GM13977 (cell line): ENCODE results near the gene AHRR.
"Not testable (repeated sequence)": the region's sequence is repeated elsewhere in the genome, so short reads cannot be mapped to it uniquely, and the experiment has no call there.

Source experiments
- DNase-seq: peaks from one replicate; pipeline ENCODE4 v3.0.0; 2012; ENCODE audit warnings: low spot score
- in situ Hi-C: fragments of 300-500 bp; cut with MboI; formaldehyde crosslinking; loops from one replicate; pipeline ENCODE4 v1.12.0; 2022; ENCODE audit warnings: low sequenced_read_pairs, low pct_unique_long_range_greater_than_20kb, mixed read lengths, inconsistent platforms; ENCODE audit not compliant: unreplicated experiment
- TF ChIP-seq, protein P1 (sequence below): IDR thresholded peaks from 2 replicates; pipeline ENCODE4 v1.5.1; 2012; ENCODE audit warnings: mild to moderate bottlenecking, control low read depth; ENCODE audit not compliant: insufficient read depth; ENCODE audit errors: extremely low read depth, missing control alignments

Gene AHRR

DNA sequence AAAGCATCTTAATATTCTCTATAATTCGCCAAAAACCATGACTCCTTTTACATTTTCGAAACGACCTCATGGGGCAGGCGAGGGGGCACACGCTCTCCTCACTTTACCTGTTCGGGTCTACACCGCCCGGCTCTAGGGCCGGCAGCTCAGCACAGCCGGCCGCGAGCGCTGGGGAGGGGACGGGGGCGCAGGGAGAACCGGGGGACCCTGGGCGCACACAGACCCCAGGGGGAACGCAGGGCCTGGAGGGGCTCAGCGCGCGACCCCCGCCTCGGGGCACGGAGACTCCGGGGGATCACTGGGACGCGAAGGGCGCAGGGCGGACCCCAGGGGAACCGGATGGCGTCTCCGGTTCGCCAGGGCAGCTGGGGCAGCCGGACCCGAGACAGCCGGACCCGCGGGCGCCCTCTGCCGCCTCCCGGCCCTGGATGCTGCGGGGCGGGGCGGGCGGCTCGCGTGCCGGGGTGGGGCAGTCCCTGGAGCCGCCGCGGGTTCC lies at the start of gene AHRR:
AHRR (plus strand) TSS at position 485 of the 496 bp plus-strand sequence. CDS start 22,189 bp downstream, outside the sequence.
- peak; percentile 92 for DNase-seq
- in situ Hi-C loops, result loop anchor here (10.0 kb wide), 1 partner anchor 114 kb away; no protein-coding TSS in a partner anchor
- TF ChIP-seq, protein P1, sequence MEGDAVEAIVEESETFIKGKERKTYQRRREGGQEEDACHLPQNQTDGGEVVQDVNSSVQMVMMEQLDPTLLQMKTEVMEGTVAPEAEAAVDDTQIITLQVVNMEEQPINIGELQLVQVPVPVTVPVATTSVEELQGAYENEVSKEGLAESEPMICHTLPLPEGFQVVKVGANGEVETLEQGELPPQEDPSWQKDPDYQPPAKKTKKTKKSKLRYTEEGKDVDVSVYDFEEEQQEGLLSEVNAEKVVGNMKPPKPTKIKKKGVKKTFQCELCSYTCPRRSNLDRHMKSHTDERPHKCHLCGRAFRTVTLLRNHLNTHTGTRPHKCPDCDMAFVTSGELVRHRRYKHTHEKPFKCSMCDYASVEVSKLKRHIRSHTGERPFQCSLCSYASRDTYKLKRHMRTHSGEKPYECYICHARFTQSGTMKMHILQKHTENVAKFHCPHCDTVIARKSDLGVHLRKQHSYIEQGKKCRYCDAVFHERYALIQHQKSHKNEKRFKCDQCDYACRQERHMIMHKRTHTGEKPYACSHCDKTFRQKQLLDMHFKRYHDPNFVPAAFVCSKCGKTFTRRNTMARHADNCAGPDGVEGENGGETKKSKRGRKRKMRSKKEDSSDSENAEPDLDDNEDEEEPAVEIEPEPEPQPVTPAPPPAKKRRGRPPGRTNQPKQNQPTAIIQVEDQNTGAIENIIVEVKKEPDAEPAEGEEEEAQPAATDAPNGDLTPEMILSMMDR, result peak; percentile 65

DNA sequence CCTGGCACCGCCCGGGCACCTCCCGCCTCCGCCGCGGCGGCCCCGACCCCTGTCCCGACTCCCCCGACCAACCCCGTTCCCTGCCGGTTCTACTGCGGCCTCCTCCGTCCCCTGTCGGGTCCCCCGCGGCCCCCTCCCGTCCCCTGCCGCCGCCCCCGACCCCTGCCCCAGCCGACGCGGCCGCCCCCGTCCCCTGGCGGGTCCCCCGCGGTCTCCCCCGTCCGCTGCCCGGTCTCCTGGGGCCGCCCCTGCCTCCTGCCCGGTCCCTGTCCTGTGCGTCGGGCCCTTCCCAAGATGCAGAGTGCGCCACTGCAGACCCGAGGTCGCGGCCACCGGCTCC lies 49.7 kb upstream of the AHRR start:
- DNase-seq, in situ Hi-C loops: not testable (repeated sequence)

DNA sequence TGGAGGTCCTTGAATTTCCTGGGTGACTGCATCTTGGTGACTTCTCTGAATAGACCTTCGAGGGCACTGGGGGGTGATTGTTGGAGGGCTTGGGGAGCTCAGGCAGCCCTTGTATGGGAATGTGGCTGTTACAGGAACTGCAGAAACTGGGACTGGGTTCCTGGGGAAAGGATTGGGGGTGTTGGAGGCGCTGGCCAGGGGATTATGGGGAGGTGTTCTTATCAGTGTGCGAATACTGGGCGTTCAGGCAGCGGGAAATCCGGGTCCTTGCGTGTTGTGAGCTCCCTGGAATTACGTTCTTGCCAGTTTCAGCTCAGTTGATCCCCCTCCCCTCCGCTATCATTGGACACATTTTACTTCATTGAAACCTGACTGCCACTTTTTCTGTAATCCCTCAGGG lies 48.4 kb upstream of the AHRR start:
- DNase-seq, in situ Hi-C loops: not testable (repeated sequence)

DNA sequence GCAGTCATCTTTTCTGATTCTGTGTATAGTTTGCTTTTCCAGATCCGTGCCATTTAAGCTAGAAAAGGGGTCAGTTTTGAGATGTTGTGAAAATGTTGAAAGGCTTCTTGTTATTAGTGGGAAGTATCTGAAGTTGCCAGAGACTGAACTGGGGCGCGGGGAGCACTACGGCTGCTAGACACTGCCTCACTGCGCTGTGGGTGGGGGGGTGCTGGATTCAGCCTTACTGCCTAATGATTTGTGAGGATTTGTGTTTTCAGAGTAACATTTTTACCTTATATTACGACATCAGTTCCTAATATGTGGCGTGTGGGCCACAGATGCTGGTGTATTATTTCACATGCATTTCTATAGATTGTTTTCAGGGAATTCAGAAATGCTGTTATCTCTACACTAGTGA lies 48.0 kb upstream of the AHRR start:
- DNase-seq, in situ Hi-C loops: not testable (repeated sequence)

DNA sequence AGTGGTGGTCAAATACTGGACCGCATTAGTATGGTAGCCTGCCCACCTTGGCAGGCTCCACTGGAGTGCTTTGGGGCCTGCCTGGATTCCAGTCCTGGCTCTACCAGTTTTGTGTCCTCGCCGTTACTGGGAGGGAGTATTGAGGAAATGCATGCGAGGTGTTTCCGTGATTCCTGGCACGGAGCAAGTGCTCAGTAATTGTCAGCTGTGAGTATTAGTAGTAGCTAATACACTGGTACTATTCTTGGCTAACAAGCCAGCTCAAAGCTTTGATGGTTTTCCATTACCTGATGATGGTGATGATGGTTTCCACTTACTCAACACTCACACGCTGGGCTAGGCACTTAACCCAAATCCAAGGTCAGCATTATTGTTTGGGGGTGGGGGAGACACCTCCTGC lies 47.2 kb upstream of the AHRR start:
- DNase-seq, in situ Hi-C loops: not testable (repeated sequence)

DNA sequence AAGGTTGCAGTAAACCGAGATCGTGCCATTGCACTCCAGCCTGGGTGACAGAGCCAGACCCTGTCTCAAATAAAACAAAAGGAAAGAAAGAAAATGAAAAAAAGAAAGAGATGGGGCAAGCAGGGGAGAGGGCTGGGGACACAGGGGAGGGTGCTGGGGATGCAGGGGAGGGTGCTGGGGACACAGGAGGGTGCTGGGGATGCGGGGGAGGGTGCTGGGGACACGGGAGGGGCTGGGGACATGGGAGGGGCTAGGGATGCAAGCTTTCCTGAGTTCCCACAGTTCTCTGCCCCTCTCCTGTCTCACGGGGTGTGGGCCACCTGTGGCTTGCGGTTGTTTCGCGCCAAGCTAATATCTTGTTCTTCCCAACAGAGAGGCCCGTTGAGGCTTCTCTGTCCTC lies 42.9 kb upstream of the AHRR start:
- TF ChIP-seq, protein P1, result no peak
- no peak for DNase-seq
- in situ Hi-C loops, result no loop called here

DNA sequence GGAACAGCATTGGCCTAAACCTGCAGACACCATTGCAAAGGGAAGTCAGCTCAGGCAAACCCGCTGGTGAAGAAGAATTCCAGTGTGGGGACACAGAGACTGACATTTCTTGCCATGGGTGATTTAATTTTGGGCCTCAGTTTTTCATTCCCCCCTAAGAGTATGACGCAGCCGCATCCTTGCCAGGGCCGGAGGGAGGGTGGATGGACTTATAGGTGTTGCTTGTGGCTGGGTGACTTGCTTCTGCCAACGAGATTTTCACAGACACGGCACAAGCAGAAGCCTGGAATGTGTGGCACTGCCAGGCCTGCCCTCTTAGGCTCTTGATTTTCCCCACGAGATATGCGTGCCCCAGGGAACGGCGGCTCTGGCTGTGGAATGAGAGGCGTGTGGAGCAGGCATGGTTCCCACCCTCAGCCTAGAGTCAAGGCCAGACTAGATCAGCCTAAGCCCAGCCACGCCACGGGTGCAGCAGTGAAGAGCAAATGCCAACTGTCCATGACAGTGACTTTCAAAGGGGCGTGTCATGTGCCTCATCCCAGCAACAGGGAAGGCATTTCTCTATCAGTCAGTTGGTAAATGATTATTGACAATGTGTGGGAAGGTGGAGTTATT lies 42.4 kb upstream of the AHRR start:
- in situ Hi-C loops, DNase-seq: not testable (repeated sequence)

DNA sequence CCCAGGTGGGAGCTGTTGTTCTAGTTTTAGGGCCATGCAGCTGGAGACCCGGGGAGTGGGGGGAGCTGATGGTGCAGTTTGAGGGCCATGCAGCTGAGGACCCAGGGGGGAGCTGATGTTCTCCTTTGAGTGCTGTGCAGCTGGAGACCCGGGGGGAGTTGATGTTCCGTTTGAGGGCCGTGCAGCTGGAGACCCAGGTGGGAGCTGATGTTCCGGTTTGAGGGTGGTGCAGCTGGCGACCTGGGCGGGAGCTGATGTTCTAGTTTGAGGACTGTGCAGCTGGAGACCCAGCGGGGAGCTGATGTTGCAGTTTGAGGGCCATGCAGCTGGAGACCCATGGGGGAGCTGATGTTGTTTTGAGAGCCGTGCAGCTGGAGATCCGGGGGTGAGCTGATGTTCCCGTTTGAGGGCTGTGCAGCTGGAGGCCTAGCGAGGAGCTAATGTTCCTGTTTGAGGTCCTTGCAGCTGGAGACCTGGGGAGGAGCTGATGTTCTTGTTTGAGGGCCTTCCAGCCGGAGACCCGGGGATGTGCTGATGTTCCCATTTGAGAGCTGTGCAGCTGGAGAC lies 35.4 kb upstream of the AHRR start:
- DNase-seq, result no peak
- TF ChIP-seq, protein P1, result no peak
- in situ Hi-C loops, result no loop called here

DNA sequence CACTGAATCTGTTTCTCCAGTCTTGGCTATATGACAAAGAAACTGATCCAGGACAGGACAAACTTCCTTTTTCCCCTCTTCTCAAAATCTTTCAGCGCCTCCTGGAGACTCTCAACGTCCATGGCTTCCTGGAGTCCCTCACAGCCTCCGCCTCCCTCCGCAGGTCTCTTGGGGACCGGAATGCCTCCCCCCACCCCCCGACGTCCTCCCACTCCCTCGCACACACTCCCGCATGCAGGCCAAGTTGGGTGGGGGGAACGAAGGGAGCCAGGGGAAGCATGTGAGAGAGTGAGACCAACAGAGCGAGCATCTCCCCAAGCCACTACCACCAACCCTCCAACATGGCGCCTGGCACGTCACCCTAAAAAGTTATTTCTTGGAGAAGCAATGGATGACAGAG lies 31.3 kb upstream of the AHRR start:
- DNase-seq, in situ Hi-C loops: not testable (repeated sequence)

DNA sequence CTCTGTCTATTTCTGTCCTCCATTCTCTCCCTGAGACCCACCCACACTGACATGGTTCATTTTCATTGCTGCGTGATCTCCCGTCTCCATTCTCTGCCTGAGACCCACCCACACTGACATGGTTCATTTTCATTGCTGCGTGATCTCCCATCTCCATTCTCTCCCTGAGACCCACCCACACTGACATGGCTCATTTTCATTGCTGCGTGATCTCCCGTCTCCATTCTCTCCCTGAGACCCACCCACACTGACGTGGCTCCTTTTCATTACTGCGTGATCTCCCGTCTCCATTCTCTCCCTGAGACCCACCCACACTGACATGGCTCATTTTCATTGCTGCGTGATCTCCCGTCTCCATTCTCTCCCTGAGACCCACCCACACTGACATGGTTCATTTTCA lies 30.2 kb upstream of the AHRR start:
- in situ Hi-C loops, DNase-seq: not testable (repeated sequence)

DNA sequence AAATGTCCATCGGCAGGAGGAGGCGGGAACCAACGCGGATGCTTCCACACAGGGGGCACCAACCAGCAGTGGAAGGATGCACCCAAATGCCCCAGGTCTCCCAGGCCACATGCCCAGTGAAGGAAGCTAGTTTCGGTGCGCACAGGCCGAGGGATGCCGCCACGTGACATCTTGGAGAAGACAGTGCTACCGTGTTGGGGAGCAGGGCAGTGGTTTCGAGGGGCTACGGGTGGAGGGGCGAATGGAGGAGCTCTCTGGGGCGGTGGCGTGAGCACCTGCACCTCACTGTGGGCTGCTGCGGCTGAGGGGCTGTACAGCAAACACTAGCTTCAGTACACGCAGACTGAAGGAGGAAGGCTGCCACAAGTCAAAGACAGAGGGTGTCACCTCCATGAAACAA lies 26.7 kb upstream of the AHRR start:
- in situ Hi-C loops, DNase-seq: not testable (repeated sequence)

DNA sequence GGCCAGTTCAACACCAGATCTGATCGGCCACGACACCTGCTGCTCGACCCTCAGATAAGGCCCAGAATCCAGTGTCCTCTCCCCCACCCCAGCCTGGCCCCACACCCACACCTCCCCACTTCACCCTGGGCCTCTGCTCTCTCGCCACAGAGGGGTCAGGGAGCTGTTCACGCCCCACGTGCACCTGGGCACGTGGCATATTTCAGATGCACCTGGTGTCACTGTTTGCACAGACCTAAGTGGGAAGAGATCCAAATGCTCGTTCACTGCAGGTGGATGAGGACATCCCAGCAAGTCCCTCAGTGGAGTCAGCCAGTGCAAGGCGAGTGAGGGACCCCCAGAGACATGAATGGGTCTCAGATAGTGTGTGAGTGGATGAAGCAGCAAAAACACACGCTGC lies 25.3 kb upstream of the AHRR start:
- in situ Hi-C loops, result not testable (repeated sequence)

DNA sequence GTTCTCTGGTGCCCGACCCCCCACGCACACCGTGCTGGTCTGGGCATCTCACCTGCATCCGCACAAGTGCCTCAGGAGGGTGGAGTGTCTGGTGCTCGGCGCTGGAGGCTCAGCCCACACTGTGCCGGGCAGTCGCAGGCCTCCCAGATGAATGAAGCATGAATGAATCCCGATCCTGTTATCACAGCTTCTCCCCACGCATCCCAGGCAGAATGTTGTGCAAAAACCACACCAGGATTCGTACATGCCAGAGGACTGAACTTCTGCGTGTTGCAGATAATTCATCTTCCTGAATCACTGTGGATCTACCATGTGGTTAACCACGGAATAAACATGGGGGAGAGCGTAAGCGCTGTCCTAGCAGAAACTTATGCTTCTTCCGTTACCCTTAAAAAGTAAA lies 24.6 kb upstream of the AHRR start:
- DNase-seq, in situ Hi-C loops: not testable (repeated sequence)

More for the DNA sequence above, 25.3 kb upstream of the AHRR start:
- DNase-seq, result not testable (repeated sequence)

DNA sequence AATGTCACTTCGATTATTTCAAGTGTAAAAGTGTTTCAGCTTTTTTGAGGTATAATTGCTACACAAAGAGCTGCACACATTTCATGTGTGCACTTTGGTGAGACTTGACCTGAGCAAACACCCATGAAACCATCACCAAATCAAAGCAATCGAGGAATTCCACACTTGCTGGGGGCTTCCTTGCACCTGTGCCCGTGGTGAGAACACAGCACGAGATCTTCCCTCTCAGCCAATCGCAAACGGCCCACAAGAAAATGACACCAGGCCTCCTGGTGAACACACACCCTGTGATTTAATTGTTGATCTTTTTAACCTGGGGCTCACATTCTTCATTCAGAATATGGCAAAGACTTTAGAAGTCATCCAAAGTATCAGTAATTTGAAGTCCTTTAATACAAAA lies 24.1 kb upstream of the AHRR start:
- in situ Hi-C loops, DNase-seq: not testable (repeated sequence)
